ENCODE data around the gene ENPEP.
"Not testable (repeated sequence)": the region's sequence is repeated elsewhere in the genome, so short reads cannot be mapped to it uniquely, and the experiment has no call there.

Gene ENPEP

DNA sequence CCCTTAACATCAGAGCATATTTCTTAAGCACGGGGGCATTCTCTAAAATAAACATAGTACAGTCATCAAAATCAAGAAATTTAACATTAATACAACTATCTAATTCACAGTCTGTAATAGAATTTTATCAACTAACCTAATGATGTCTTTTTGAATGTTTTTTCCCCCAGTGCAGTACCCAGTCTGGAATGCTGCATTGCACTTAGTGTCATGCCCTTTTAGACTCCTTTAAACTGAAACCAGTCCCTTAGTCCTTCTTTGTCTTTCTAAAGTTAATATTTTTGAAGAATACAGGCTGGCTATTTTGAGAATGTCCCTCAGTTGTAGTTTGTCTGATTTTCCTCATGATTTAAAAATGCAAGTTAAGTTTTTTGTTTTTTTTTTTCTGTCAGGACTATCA, 9.5 kb downstream of the ENPEP start:
- no peak overlapping the region for H3K4me3 ChIP-seq (ENCODE audit: low read depth, low read length)
- H3K27me3 ChIP-seq (ENCODE audit: control insufficient read depth, insufficient read depth, low read length), result no peaks in the 10 kb centered on the region
- H3K9ac ChIP-seq (ENCODE audit: low read depth, low read length), result no peak overlapping the region
- peaks cover 33% of the 10 kb centered on the region for H3K4me1 ChIP-seq (ENCODE audit: control insufficient read depth, insufficient read depth, low read length)
- no peaks in the 10 kb centered on the region for H3K36me3 ChIP-seq (ENCODE audit: control insufficient read depth, insufficient read depth, low read length)
- no peaks in the 10 kb centered on the region for H3K9me3 ChIP-seq (ENCODE audit: control insufficient read depth, insufficient read depth, low read length)
- H3K27ac ChIP-seq (ENCODE audit: low read depth, low read length), result no peak overlapping the region

DNA sequence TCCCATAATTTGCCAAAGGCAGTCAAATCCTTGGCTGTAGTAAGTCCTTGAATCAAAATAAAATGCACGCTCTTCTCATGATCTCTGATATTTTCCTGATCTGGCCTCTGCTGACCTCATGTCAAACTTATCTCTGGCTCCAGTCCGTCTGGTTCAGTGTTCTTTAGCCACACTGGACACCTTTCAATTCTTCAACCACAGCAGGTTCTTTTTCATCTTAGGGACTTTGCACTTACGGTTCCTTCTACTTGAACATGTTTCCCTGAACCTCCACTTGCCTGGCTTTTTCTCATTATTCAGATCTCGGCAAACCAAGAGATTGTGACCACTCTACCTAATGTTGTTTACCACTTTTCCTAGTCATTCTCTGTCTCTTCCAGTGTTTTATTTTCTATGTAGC, 10.3 kb downstream of the ENPEP start:
- H3K9ac ChIP-seq (ENCODE audit: low read depth, low read length), result no peak overlapping the region
- H3K9me3 ChIP-seq (ENCODE audit: control insufficient read depth, insufficient read depth, low read length), result no peaks in the 10 kb centered on the region
- no peaks in the 10 kb centered on the region for H3K36me3 ChIP-seq (ENCODE audit: control insufficient read depth, insufficient read depth, low read length)
- H3K4me3 ChIP-seq (ENCODE audit: low read depth, low read length), result no peak overlapping the region
- H3K27ac ChIP-seq (ENCODE audit: low read depth, low read length), result no peak overlapping the region
- no peaks in the 10 kb centered on the region for H3K27me3 ChIP-seq (ENCODE audit: control insufficient read depth, insufficient read depth, low read length)
- peaks cover 29% of the 10 kb centered on the region for H3K4me1 ChIP-seq (ENCODE audit: control insufficient read depth, insufficient read depth, low read length)

DNA sequence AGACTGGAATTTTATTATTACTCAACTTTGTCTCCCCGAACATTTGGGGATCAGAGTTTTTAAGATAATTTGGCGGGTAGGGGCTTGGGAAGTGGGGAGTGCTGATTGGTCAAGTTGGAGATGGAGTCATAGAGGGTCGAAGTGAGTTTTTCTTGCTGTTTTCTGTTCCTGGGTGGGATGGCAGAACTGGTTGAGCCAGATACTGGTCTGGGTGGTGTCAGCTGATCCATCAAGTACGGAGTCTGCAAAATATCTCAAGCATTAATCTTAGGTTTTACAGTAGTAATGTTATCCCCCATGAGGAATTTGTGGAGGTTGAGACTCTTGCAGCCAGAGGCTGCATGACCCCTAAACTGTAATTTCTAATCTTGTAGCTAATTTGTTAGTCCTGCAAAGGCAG, 10.9 kb downstream of the ENPEP start:
- H3K9ac ChIP-seq (ENCODE audit: low read depth, low read length); H3K4me3 ChIP-seq (ENCODE audit: low read depth, low read length); H3K9me3 ChIP-seq (ENCODE audit: control insufficient read depth, insufficient read depth, low read length); H3K27ac ChIP-seq (ENCODE audit: low read depth, low read length); H3K36me3 ChIP-seq (ENCODE audit: control insufficient read depth, insufficient read depth, low read length); H3K27me3 ChIP-seq (ENCODE audit: control insufficient read depth, insufficient read depth, low read length): not testable (repeated sequence)
- peaks cover 29% of the 10 kb centered on the region for H3K4me1 ChIP-seq (ENCODE audit: control insufficient read depth, insufficient read depth, low read length)

DNA sequence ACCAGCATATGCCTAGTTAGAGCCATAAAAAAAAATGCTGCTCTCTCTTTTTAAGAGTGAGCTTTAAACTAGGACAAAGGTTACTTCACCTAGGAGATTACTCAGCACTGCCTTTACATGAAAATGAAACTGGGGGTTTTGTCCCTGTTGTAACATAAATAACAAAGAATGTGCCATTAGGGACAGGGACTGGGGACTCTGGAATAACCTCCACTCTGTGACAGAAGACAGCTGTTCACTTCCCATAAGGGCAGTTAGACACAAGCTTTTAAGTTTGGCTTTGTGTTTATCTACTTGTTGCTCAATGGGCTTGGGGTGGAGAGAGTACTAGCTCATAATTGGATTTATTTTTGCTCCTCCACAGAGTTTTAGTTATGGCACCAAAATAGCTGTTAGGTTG, 11.9 kb downstream of the ENPEP start:
- Histone ChIP-seq H3K4me1 (ENCODE audit: control insufficient read depth, insufficient read depth, low read length) (peaks cover 29% of the 10 kb centered on the region), H3K27ac (ENCODE audit: low read depth, low read length) (peak overlapping the region; percentile 68), H3K9ac (ENCODE audit: low read depth, low read length) (no peak overlapping the region), H3K27me3 (ENCODE audit: control insufficient read depth, insufficient read depth, low read length) (no peaks in the 10 kb centered on the region), H3K9me3 (ENCODE audit: control insufficient read depth, insufficient read depth, low read length) (no peaks in the 10 kb centered on the region), H3K4me3 (ENCODE audit: low read depth, low read length) (peak overlapping the region; percentile 30), H3K36me3 (ENCODE audit: control insufficient read depth, insufficient read depth, low read length) (no peaks in the 10 kb centered on the region)

DNA sequence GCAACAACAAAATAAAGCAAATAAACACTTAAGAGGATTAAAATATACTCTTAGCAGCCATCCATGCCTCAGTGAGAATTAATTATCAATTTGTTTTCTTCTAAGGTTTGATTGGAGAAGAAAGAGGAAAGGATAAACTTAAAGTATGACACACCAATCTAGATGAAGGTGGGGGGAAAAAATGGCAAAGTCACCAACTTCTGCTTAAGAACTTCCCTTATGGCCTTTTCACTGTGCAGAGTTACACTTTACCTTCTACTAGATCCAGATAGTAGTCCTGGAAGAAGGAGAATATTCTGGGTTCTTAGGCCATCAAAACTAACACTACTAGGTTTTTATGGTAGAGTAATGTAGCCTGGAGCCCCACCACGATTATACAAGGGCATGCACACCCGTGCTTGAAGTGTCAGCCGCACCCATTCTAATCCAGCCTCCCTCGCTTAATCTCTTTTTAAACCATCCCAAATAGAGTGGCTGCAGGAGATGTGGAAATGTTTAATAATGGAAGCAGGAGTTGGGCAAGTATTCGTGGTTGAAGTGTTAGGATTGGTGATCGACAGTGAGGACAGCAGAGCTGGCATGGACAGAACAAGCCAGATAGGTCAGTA, 14.1 kb downstream of the ENPEP start:
- Histone ChIP-seq H3K27me3 (ENCODE audit: control insufficient read depth, insufficient read depth, low read length) (no peaks in the 10 kb centered on the region), H3K9me3 (ENCODE audit: control insufficient read depth, insufficient read depth, low read length) (no peaks in the 10 kb centered on the region), H3K4me3 (ENCODE audit: low read depth, low read length) (no peak overlapping the region), H3K9ac (ENCODE audit: low read depth, low read length) (no peak overlapping the region), H3K4me1 (ENCODE audit: control insufficient read depth, insufficient read depth, low read length) (peaks cover 35% of the 10 kb centered on the region), H3K27ac (ENCODE audit: low read depth, low read length) (no peak overlapping the region), H3K36me3 (ENCODE audit: control insufficient read depth, insufficient read depth, low read length) (no peaks in the 10 kb centered on the region)

DNA sequence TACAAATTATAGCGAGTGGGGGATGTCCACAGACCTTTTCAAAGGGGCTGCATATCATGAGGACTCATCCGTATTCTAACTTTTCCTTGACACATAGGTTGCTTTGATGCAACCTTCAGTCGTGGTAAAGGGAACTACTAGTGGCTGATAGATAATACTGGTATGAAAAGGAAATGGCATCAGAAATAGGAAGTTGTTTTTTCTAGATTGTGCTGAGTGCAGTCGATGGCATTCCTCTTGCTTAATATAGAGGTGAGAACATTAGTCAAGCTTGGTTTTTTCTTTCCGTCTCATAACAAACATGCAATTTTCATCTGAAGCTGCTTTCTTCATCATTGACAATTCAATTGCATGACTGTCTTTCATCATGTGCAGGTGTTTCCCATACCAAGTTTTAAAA, 16.6 kb downstream of the ENPEP start:
- no peak overlapping the region for H3K27ac ChIP-seq (ENCODE audit: low read depth, low read length)
- no peaks in the 10 kb centered on the region for H3K9me3 ChIP-seq (ENCODE audit: control insufficient read depth, insufficient read depth, low read length)
- H3K27me3 ChIP-seq (ENCODE audit: control insufficient read depth, insufficient read depth, low read length), result no peaks in the 10 kb centered on the region
- no peak overlapping the region for H3K9ac ChIP-seq (ENCODE audit: low read depth, low read length)
- H3K4me1 ChIP-seq (ENCODE audit: control insufficient read depth, insufficient read depth, low read length), result peaks cover 24% of the 10 kb centered on the region
- H3K36me3 ChIP-seq (ENCODE audit: control insufficient read depth, insufficient read depth, low read length), result no peaks in the 10 kb centered on the region
- H3K4me3 ChIP-seq (ENCODE audit: low read depth, low read length), result no peak overlapping the region

DNA sequence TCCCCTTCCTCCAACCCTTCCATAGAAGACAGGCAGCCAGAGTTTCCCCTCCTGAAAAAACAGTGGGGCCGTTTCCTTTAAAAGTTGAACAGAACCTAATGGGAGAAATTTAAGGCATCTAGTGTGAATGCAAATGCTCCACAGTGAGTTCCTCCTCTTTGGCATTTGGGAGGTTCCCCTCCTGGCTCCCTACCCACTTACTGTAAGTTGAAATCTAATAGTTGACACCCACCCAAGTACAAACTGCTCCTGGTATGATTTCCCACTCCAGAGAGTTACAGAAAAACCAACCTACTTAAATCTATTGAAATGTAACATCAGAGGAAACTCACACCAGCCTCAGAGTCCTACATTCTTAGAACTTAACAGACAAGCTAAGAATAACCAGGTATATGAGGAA, 17.6 kb downstream of the ENPEP start:
- Histone ChIP-seq H3K9ac (ENCODE audit: low read depth, low read length) (no peak overlapping the region), H3K27ac (ENCODE audit: low read depth, low read length) (no peak overlapping the region), H3K27me3 (ENCODE audit: control insufficient read depth, insufficient read depth, low read length) (no peaks in the 10 kb centered on the region), H3K9me3 (ENCODE audit: control insufficient read depth, insufficient read depth, low read length) (no peaks in the 10 kb centered on the region), H3K36me3 (ENCODE audit: control insufficient read depth, insufficient read depth, low read length) (no peaks in the 10 kb centered on the region), H3K4me1 (ENCODE audit: control insufficient read depth, insufficient read depth, low read length) (peaks cover 14% of the 10 kb centered on the region), H3K4me3 (ENCODE audit: low read depth, low read length) (no peak overlapping the region)

DNA sequence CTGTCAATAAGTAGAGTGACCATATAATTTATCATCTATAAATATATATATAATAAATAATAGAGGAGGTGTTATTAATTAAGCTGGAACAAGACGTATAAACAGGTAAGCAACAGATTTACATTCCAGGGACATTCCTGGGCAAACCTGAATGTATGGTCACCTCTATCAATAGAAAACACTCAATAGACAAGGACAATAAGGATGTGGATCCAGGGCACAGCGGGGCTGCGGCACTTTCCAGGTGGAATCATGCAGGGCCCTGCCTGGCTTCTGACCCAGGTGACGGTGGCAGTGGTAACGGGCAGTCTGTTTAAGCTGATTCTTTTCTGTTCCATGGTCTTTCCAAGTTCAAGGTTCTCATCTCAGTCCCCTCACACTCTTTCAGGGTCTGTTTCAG, 22.5 kb downstream of the ENPEP start:
- Histone ChIP-seq H3K4me3 (ENCODE audit: low read depth, low read length) (no peak overlapping the region), H3K9me3 (ENCODE audit: control insufficient read depth, insufficient read depth, low read length) (no peaks in the 10 kb centered on the region), H3K27me3 (ENCODE audit: control insufficient read depth, insufficient read depth, low read length) (no peaks in the 10 kb centered on the region), H3K27ac (ENCODE audit: low read depth, low read length) (no peak overlapping the region), H3K36me3 (ENCODE audit: control insufficient read depth, insufficient read depth, low read length) (no peaks in the 10 kb centered on the region), H3K9ac (ENCODE audit: low read depth, low read length) (no peak overlapping the region), H3K4me1 (ENCODE audit: control insufficient read depth, insufficient read depth, low read length) (peaks cover 2% of the 10 kb centered on the region; the same call in 1 of the 2 replicates)

DNA sequence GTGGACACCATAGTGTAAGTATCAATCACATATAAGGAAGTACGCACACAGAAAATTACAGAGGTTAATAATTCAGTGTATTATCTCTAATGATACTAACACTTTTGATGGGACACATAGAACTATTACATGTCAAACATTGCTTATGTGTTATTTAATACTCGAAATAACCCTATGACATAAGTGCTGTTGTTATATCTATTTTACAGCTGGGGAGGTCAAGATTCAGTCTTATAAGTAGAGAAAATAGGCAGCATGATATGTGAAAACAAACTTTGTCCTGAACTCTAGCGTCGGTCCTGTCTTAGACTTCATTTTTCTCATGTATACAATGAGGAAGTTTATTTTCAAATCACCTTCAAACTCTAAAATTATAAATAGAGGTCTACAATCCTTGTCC, 23.2 kb downstream of the ENPEP start:
- Histone ChIP-seq H3K9ac (ENCODE audit: low read depth, low read length) (no peak overlapping the region), H3K4me1 (ENCODE audit: control insufficient read depth, insufficient read depth, low read length) (0 out of 2 replicates have a peak, but pooled peaks cover 3% of the 10 kb centered on the region), H3K9me3 (ENCODE audit: control insufficient read depth, insufficient read depth, low read length) (no peaks in the 10 kb centered on the region), H3K36me3 (ENCODE audit: control insufficient read depth, insufficient read depth, low read length) (no peaks in the 10 kb centered on the region), H3K27ac (ENCODE audit: low read depth, low read length) (no peak overlapping the region), H3K4me3 (ENCODE audit: low read depth, low read length) (no peak overlapping the region), H3K27me3 (ENCODE audit: control insufficient read depth, insufficient read depth, low read length) (no peaks in the 10 kb centered on the region)

DNA sequence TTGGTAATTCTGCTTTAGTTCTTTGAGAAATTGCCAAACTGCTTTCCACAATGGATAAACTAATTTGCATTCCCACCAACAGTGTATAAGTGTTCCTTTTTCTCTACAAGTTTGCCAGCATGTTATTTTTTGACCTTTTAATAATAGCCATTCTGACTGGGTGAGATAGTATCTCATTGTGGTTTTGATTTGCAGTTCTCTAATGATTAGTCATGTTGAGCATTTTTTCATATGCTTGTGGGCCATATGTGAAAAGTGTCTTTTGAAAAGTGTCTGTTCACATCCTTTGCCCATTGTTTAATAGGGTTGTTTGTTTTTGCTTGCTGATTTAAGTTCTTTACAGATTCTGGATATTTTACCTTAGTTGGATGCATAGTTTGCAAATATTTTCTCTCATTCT, 25.9 kb downstream of the ENPEP start:
- no peaks in the 10 kb centered on the region for H3K27me3 ChIP-seq (ENCODE audit: control insufficient read depth, insufficient read depth, low read length)
- no peaks in the 10 kb centered on the region for H3K9me3 ChIP-seq (ENCODE audit: control insufficient read depth, insufficient read depth, low read length)
- H3K4me1 ChIP-seq (ENCODE audit: control insufficient read depth, insufficient read depth, low read length), result 0 out of 2 replicates have a peak, but pooled peaks cover 3% of the 10 kb centered on the region
- no peak overlapping the region for H3K9ac ChIP-seq (ENCODE audit: low read depth, low read length)
- no peak overlapping the region for H3K4me3 ChIP-seq (ENCODE audit: low read depth, low read length)
- no peaks in the 10 kb centered on the region for H3K36me3 ChIP-seq (ENCODE audit: control insufficient read depth, insufficient read depth, low read length)
- H3K27ac ChIP-seq (ENCODE audit: low read depth, low read length), result no peak overlapping the region

DNA sequence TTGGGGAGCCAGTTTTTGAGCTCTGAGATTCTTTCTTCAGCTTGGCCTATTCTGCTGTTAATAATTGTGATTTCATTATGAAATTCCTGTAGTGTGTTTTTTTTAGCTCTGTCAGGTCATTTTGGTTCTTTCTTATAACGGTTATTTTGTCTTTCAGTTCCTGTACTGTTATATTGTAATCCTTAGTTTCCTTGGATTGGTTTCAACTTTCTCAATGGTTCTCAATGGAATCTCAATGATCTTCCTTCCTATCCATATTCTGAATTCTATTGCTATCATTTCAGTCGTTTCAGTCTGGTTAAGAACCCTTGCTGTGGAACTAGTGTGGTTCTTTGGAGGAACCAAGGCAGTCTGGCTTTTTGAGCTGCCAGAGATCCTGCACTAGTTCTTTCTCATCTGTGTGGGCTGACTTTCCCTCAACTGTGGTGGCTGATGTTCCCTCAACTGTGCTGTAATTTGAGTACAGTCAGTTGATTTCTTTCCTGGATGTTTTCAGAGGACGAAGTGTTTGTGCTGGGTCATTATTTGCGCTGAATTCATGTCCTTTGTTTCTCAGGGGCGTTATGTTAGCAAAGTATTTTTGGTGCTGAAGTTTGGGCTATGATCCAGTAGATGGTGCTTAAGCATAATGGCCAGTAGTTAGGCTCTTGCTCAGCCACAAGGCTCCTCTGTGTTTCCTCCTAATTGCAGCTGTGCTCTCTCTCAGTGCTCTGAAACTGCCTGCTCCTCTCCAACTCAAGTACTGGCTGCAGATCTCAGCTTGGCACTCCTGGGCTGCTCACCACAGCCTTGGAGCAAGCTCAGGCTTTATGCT, 27.5 kb downstream of the ENPEP start:
- Histone ChIP-seq H3K27me3 (ENCODE audit: control insufficient read depth, insufficient read depth, low read length) (no peaks in the 10 kb centered on the region), H3K4me3 (ENCODE audit: low read depth, low read length) (no peak overlapping the region), H3K4me1 (ENCODE audit: control insufficient read depth, insufficient read depth, low read length) (0 out of 2 replicates have a peak, but pooled peaks cover 3% of the 10 kb centered on the region), H3K9ac (ENCODE audit: low read depth, low read length) (no peak overlapping the region), H3K36me3 (ENCODE audit: control insufficient read depth, insufficient read depth, low read length) (no peaks in the 10 kb centered on the region), H3K27ac (ENCODE audit: low read depth, low read length) (no peak overlapping the region), H3K9me3 (ENCODE audit: control insufficient read depth, insufficient read depth, low read length) (no peaks in the 10 kb centered on the region)
